GM12878 (cell line): ENCODE measurements around the gene LRRC10B.

Experiments used
- FOS ChIP-seq: IDR thresholded peaks from 3 replicates; pipeline ENCODE4 v1.6.1; 2011; ENCODE audit warnings: borderline replicate concordance; ENCODE audit not compliant: insufficient read length; ENCODE audit errors: extremely low read depth
- NBN ChIP-seq: fragments of 450-650 bp; IDR thresholded peaks from 2 replicates; pipeline ENCODE4 v1.6.1; 2016
- NFYB ChIP-seq: IDR thresholded peaks from 2 replicates; pipeline ENCODE4 v1.6.1; 2011; ENCODE audit warnings: low read depth, mild to moderate bottlenecking, low read length, improper control_type of control experiment, moderate library complexity; ENCODE audit not compliant: insufficient read depth
- POLR2AphosphoS5 ChIP-seq: IDR thresholded peaks from 2 replicates; pipeline ENCODE4 v1.6.1; 2011; ENCODE audit warnings: mild to moderate bottlenecking, low read length, inconsistent platforms
- RBBP5 ChIP-seq: fragments of 200-600 bp; sonication (generic); conservative IDR thresholded peaks from 2 replicates; pipeline ENCODE4 v1.6.1; 2016
- SP1 ChIP-seq: IDR thresholded peaks from one replicate; pipeline ENCODE4 v1.6.1; 2011; ENCODE audit warnings: low read depth, low read length
- ZNF592 ChIP-seq: fragments of 450-650 bp; IDR thresholded peaks from 2 replicates; pipeline ENCODE4 v1.6.1; 2017; ENCODE audit warnings: mild to moderate bottlenecking, moderate library complexity
- TF ChIP-seq, protein P1 (sequence below): IDR thresholded peaks from 2 replicates; pipeline ENCODE4 v1.6.1; 2012; ENCODE audit warnings: mild to moderate bottlenecking, low read depth, low read length

GRCh38 chr11:61485080-61485479 is 23.5 kb upstream of the LRRC10B start:
- TF ChIP-seq, protein P1, sequence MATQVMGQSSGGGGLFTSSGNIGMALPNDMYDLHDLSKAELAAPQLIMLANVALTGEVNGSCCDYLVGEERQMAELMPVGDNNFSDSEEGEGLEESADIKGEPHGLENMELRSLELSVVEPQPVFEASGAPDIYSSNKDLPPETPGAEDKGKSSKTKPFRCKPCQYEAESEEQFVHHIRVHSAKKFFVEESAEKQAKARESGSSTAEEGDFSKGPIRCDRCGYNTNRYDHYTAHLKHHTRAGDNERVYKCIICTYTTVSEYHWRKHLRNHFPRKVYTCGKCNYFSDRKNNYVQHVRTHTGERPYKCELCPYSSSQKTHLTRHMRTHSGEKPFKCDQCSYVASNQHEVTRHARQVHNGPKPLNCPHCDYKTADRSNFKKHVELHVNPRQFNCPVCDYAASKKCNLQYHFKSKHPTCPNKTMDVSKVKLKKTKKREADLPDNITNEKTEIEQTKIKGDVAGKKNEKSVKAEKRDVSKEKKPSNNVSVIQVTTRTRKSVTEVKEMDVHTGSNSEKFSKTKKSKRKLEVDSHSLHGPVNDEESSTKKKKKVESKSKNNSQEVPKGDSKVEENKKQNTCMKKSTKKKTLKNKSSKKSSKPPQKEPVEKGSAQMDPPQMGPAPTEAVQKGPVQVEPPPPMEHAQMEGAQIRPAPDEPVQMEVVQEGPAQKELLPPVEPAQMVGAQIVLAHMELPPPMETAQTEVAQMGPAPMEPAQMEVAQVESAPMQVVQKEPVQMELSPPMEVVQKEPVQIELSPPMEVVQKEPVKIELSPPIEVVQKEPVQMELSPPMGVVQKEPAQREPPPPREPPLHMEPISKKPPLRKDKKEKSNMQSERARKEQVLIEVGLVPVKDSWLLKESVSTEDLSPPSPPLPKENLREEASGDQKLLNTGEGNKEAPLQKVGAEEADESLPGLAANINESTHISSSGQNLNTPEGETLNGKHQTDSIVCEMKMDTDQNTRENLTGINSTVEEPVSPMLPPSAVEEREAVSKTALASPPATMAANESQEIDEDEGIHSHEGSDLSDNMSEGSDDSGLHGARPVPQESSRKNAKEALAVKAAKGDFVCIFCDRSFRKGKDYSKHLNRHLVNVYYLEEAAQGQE = no peak
- TF ChIP-seq SP1 (no peak), FOS (no peak), RBBP5 (no peak), NBN (no peak), POLR2AphosphoS5 (no peak), ZNF592 (no peak), NFYB (no peak)
